Esophagus (tissue), 2 donors: ENCODE results near the gene KHDC1. TPM values are rescaled to one million over a fixed set of nuclear protein-coding genes. Genes with fewer than 3 reads are reported as not detected.
"Not testable (repeated sequence)": the region's sequence is repeated elsewhere in the genome, so short reads cannot be mapped to it uniquely, and the experiment has no call there.

ENCODE experiments used
- H3K27ac ChIP-seq, 2 donors: one replicate each; pipeline ENCODE4 v1.5.1; 2013; ENCODE audit warnings: low read depth in 2 of 2, mild to moderate bottlenecking in 2 of 2, inconsistent platforms in 1 of 2, low read length in 1 of 2, moderate library complexity in 1 of 2
- H3K27me3 ChIP-seq, 2 donors: one replicate each; pipeline ENCODE4 v1.6.1; 2013; ENCODE audit warnings: low read length in 2 of 2, control low read depth in 1 of 2, mild to moderate bottlenecking in 1 of 2; ENCODE audit not compliant: insufficient read depth in 2 of 2, control insufficient read depth in 1 of 2
- H3K36me3 ChIP-seq, 2 donors: one replicate each; pipeline ENCODE4 v1.6.1; 2013; ENCODE audit warnings: low read length in 1 of 2; ENCODE audit not compliant: control insufficient read depth in 2 of 2, insufficient read depth in 2 of 2
- H3K4me1 ChIP-seq, 2 donors: one replicate each; pipeline ENCODE4 v1.6.1; 2013; ENCODE audit warnings: low read length in 1 of 2; ENCODE audit not compliant: control insufficient read depth in 2 of 2, insufficient read depth in 2 of 2
- H3K4me3 ChIP-seq, 2 donors: one replicate each; pipeline ENCODE4 v1.5.1; 2013; ENCODE audit warnings: low read length in 2 of 2, mild to moderate bottlenecking in 2 of 2, low read depth in 1 of 2, moderate library complexity in 1 of 2
- H3K9me3 ChIP-seq, 2 donors: one replicate each; pipeline ENCODE4 v1.6.1; 2013; ENCODE audit warnings: mild to moderate bottlenecking in 2 of 2, low read depth in 1 of 2, low read length in 1 of 2, moderate library complexity in 1 of 2; ENCODE audit not compliant: control insufficient read depth in 2 of 2, insufficient read depth in 1 of 2
- WGBS, 2 donors: extraction: QIAGEN DNeasy Blood & Tissue Kit; methylation state at CpG; one replicate each; pipeline ENCODE4 v1.1.7; 2013; 5-methylcytosine and 5-hydroxymethylcytosine counted together
- polyA plus RNA-seq, 2 donors: library from polyadenylated mRNA; stranded (reverse); fragments of 200-250 nt; gene quantifications; one replicate each; pipeline ENCODE4 v1.2.3, GENCODE V29; 2013
- donor health status: healthy with polysubstance abuse.
- donor health status: Bipolar disorder and iron deficiency.

The KHDC1 gene
- polyA plus RNA-seq, 2 donors, result 0.84 to 0.91 TPM

- H3K27me3 ChIP-seq, result no peaks in the 10 kb centered on the region
- no peaks in the 10 kb centered on the region for H3K9me3 ChIP-seq
- no peaks in the 10 kb centered on the region for H3K4me1 ChIP-seq
- H3K36me3 ChIP-seq, result no peaks in the 10 kb centered on the region
- no peak overlapping the region for H3K27ac ChIP-seq
- no peak overlapping the region for H3K4me3 ChIP-seq
- 94 to 95% methylated on average over 7 of the region's 7 CpGs for WGBS, 2 donors
Measured at GRCh38 chr6:73194744-73195143, 68.3 kb downstream of the KHDC1 start.

- 94 to 98% methylated on average over 4 of the region's 4 CpGs for WGBS, 2 donors
- H3K36me3 ChIP-seq, H3K4me1 ChIP-seq, H3K4me3 ChIP-seq, H3K27ac ChIP-seq, H3K27me3 ChIP-seq, H3K9me3 ChIP-seq: not testable (repeated sequence)
Measured at GRCh38 chr6:73193302-73193701, 69.7 kb downstream of the KHDC1 start.

Other genes with a start within 250 kb of the KHDC1 start
- gene KHDC1L, start 37.7 kb downstream of the KHDC1 start, polyA plus RNA-seq, result under 1 TPM in 1 of 2 donors, not detected in 1; 0.22 TPM
- gene DPPA5, start 91.1 kb upstream of the KHDC1 start, polyA plus RNA-seq, result not detected
- not detected for gene KHDC3L, start 99.5 kb upstream of the KHDC1 start, polyA plus RNA-seq
- under 1 TPM; 0.22 to 0.34 TPM for gene OOEP, start 106.7 kb upstream of the KHDC1 start, polyA plus RNA-seq
- gene DDX43, start 131.6 kb upstream of the KHDC1 start, polyA plus RNA-seq, result under 1 TPM; 0.31 to 0.60 TPM
- 1 to 10 TPM; 1.2 to 2.3 TPM for gene CGAS, start 189.1 kb upstream of the KHDC1 start, polyA plus RNA-seq
- 10 to 100 TPM; 11.8 to 15.8 TPM for gene MTO1, start 198.5 kb upstream of the KHDC1 start, polyA plus RNA-seq